WERI-Rb-1 (cell line): ENCODE measurements around the gene METTL16.

ENCODE experiments used
- DNase-seq: peaks from one replicate; pipeline ENCODE4 v3.0.0-alpha.2; 2020
- H3K27ac ChIP-seq: fragments of 250-450 bp; sonication (Bioruptor Pico); 2 replicates; pipeline ENCODE4 v1.5.1; 2020; ENCODE audit warnings: mild to moderate bottlenecking, moderate library complexity
- H3K27me3 ChIP-seq: fragments of 250-450 bp; sonication (Bioruptor Pico); 2 replicates; pipeline ENCODE4 v1.5.1; 2021; ENCODE audit warnings: mild to moderate bottlenecking, low read depth, moderate library complexity; ENCODE audit not compliant: insufficient read depth, severe bottlenecking
- H3K36me3 ChIP-seq: fragments of 250-450 bp; sonication (Bioruptor Pico); 2 replicates; pipeline ENCODE4 v1.5.1; 2020; ENCODE audit warnings: mild to moderate bottlenecking, moderate library complexity
- H3K4me3 ChIP-seq: 2 replicates; pipeline ENCODE4 v1.5.1; 2011; ENCODE audit warnings: low read depth, mild to moderate bottlenecking, control low read depth, low read length
- H3K9me3 ChIP-seq: fragments of 250-450 bp; sonication (Bioruptor Pico); 2 replicates; pipeline ENCODE4 v1.5.1; 2021; ENCODE audit warnings: mild to moderate bottlenecking, moderate library complexity; ENCODE audit not compliant: severe bottlenecking
- CTCF ChIP-seq: IDR thresholded peaks from 2 replicates; pipeline ENCODE4 v1.5.1; 2011; ENCODE audit warnings: low read depth, mild to moderate bottlenecking, control low read depth, inconsistent platforms, low read length

METTL16 gene

GRCh38 chr17:2370211-2370589, 141.5 kb downstream of the METTL16 start:
- no peaks in the 10 kb centered on the region for H3K27me3 ChIP-seq
- H3K27ac ChIP-seq = no peak overlapping the region
- H3K9me3 ChIP-seq = no peaks in the 10 kb centered on the region
- no peak for TF ChIP-seq CTCF
- no peak overlapping the region for H3K4me3 ChIP-seq
- peaks cover 21% of the 10 kb centered on the region for H3K36me3 ChIP-seq
- no peak for DNase-seq

GRCh38 chr17:2369551-2370210, 142.0 kb downstream of the METTL16 start:
- peak; percentile 32 for TF ChIP-seq CTCF
- H3K27ac ChIP-seq = no peak overlapping the region
- H3K4me3 ChIP-seq = no peak overlapping the region
- no peaks in the 10 kb centered on the region for H3K9me3 ChIP-seq
- peak; percentile 62 for DNase-seq
- peaks cover 26% of the 10 kb centered on the region for H3K36me3 ChIP-seq
- no peaks in the 10 kb centered on the region for H3K27me3 ChIP-seq

- no peaks in the 10 kb centered on the region for H3K27me3 ChIP-seq
- peaks cover 32% of the 10 kb centered on the region for H3K36me3 ChIP-seq
- TF ChIP-seq CTCF = no peak
- H3K9me3 ChIP-seq = no peaks in the 10 kb centered on the region
- H3K27ac ChIP-seq = 0 out of 2 replicates have a peak overlapping the region, but pooled peaks have one; percentile 1
- no peak overlapping the region for H3K4me3 ChIP-seq
- no peak for DNase-seq
Observed at GRCh38 chr17:2369039-2369438, 142.6 kb downstream of the METTL16 start.

GRCh38 chr17:2368359-2368758, 143.3 kb downstream of the METTL16 start:
- no peak for DNase-seq
- Histone ChIP-seq H3K27me3 (no peaks in the 10 kb centered on the region), H3K4me3 (no peak overlapping the region), H3K9me3 (no peaks in the 10 kb centered on the region), H3K27ac (no peak overlapping the region), H3K36me3 (peaks cover 38% of the 10 kb centered on the region)
- no peak for TF ChIP-seq CTCF

GRCh38 chr17:2366747-2367494, 144.8 kb downstream of the METTL16 start:
- DNase-seq = peak; percentile 84
- Histone ChIP-seq H3K9me3 (no peaks in the 10 kb centered on the region), H3K27me3 (no peaks in the 10 kb centered on the region), H3K27ac (peak overlapping the region; percentile 76), H3K36me3 (peaks cover 47% of the 10 kb centered on the region), H3K4me3 (no peak overlapping the region)
- TF ChIP-seq CTCF = peak; percentile 79
